IMR-90 (cell line): ENCODE measurements around the gene COL25A1. TPM values are rescaled to one million over a fixed set of nuclear protein-coding genes. Genes with fewer than 3 reads are reported as not detected.

Source experiments
- ATAC-seq: fragments of 200-7000 bp; cut with Tn5 transposase; 2 replicates; pipeline ENCODE4 v1.9.1; 2020; ENCODE audit warnings: low read depth, mild to moderate bottlenecking, moderate library complexity
- BruUV-seq: library from RNA; stranded (reverse); fragments of 400-500 nt; replicated peaks from 2 replicates; lab custom pipeline; 2021; lab: Mats Ljungman, UMichigan
- CTCF ChIA-PET: fragments of 300-600 bp; formaldehyde crosslinking; extraction: SDS; loops from one replicate; lab custom pipeline; 2021; ENCODE audit warnings: antibody characterized with exemption; lab: Yijun Ruan, JAX
- POLR2A ChIA-PET: fragments of 300-600 bp; sonication (Branson Sonifier 250); formaldehyde crosslinking; loops from one replicate; lab custom pipeline; 2022; ENCODE audit warnings: antibody characterized with exemption; ENCODE audit not compliant: unreplicated experiment; lab: Charles Lee
- DNase-seq: peaks from one replicate; pipeline ENCODE4 v3.0.0; 2013
- H2AFZ ChIP-seq: replicated peaks from 2 replicates; pipeline ENCODE3; 2013; ENCODE audit warnings: low read length, mild to moderate bottlenecking; ENCODE audit not compliant: poor library complexity
- H2AK5ac ChIP-seq: 2 replicates; pipeline ENCODE4 v1.6.1; 2013; ENCODE audit warnings: low read depth, low read length, inconsistent platforms
- H2AK9ac ChIP-seq: replicated peaks from 2 replicates; pipeline ENCODE3; 2013; ENCODE audit warnings: mild to moderate bottlenecking, low read depth, low read length, moderate library complexity; ENCODE audit not compliant: poor library complexity
- H2BK120ac ChIP-seq: 2 replicates; pipeline ENCODE4 v1.6.1; 2013; ENCODE audit warnings: low read depth, low read length, inconsistent platforms
- H2BK15ac ChIP-seq: 3 replicates; pipeline ENCODE4 v1.6.1; 2013; ENCODE audit warnings: low read depth, low read length, inconsistent platforms
- H2BK20ac ChIP-seq: 2 replicates; pipeline ENCODE4 v1.6.1; 2013; ENCODE audit warnings: low read depth, mild to moderate bottlenecking, inconsistent platforms, low read length, moderate library complexity
- H2BK5ac ChIP-seq: 2 replicates; pipeline ENCODE4 v1.6.1; 2013; ENCODE audit warnings: mild to moderate bottlenecking, low read depth, low read length, inconsistent platforms; ENCODE audit not compliant: poor library complexity, severe bottlenecking
- H3K14ac ChIP-seq: replicated peaks from 2 replicates; pipeline ENCODE4 v1.6.1; 2013; ENCODE audit warnings: low read depth, low read length, inconsistent platforms
- H3K18ac ChIP-seq: 2 replicates; pipeline ENCODE4 v1.6.1; 2013; ENCODE audit warnings: low read depth, low read length, control low read depth
- H3K23ac ChIP-seq: 2 replicates; pipeline ENCODE4 v1.6.1; 2013; ENCODE audit warnings: low read depth, low read length, inconsistent platforms
- H3K27ac ChIP-seq: 2 replicates; pipeline ENCODE4 v1.5.1; 2013; ENCODE audit warnings: mild to moderate bottlenecking, control low read depth, low read length; ENCODE audit not compliant: insufficient read depth
- H3K27me3 ChIP-seq: 2 replicates; pipeline ENCODE4 v1.6.1; 2013; ENCODE audit warnings: low read length; ENCODE audit not compliant: control insufficient read depth, insufficient read depth
- H3K36me3 ChIP-seq: 2 replicates; pipeline ENCODE4 v1.6.1; 2013; ENCODE audit warnings: low read length, mixed read lengths; ENCODE audit not compliant: control insufficient read depth, insufficient read depth
- H3K4ac ChIP-seq: 2 replicates; pipeline ENCODE4 v1.6.1; 2013; ENCODE audit warnings: low read depth, low read length, inconsistent platforms
- H3K4me1 ChIP-seq: 2 replicates; pipeline ENCODE4 v1.6.1; 2013; ENCODE audit warnings: low read length, mixed read lengths; ENCODE audit not compliant: control insufficient read depth, insufficient read depth
- H3K4me2 ChIP-seq: 2 replicates; pipeline ENCODE4 v1.6.1; 2013; ENCODE audit warnings: low read depth, mild to moderate bottlenecking, control low read depth, low read length, moderate library complexity
- H3K4me3 ChIP-seq: 2 replicates; pipeline ENCODE4 v1.5.1; 2013; ENCODE audit warnings: low read depth, mild to moderate bottlenecking, control low read depth, low read length, moderate library complexity; ENCODE audit not compliant: insufficient read depth
- H3K56ac ChIP-seq: 2 replicates; pipeline ENCODE4 v1.6.1; 2013; ENCODE audit warnings: low read length, inconsistent platforms; ENCODE audit not compliant: insufficient read depth; ENCODE audit errors: extremely low read depth
- H3K79me1 ChIP-seq, 2 experiments: 2 replicates each; pipeline ENCODE4 v1.6.1; 2013; ENCODE audit warnings: low read length in 2 of 2, inconsistent platforms in 1 of 2, low read depth in 1 of 2
- H3K9ac ChIP-seq: 2 replicates; pipeline ENCODE4 v1.6.1; 2013; ENCODE audit warnings: low read depth, low read length, control low read depth
- H3K9me1 ChIP-seq: 2 replicates; pipeline ENCODE4 v1.6.1; 2013; ENCODE audit warnings: low read length, inconsistent platforms; ENCODE audit not compliant: insufficient read depth
- H3K9me3 ChIP-seq: 2 replicates; pipeline ENCODE4 v1.6.1; 2013; ENCODE audit warnings: low read length; ENCODE audit not compliant: control insufficient read depth, insufficient read depth
- H4K20me1 ChIP-seq: 2 replicates; pipeline ENCODE4 v1.6.1; 2013; ENCODE audit warnings: low read length, inconsistent platforms; ENCODE audit not compliant: insufficient read depth
- H4K5ac ChIP-seq: 2 replicates; pipeline ENCODE4 v1.6.1; 2013; ENCODE audit warnings: mild to moderate bottlenecking, low read depth, low read length, control low read depth
- H4K8ac ChIP-seq, 2 experiments: 2 replicates each; pipeline ENCODE4 v1.6.1; 2013; ENCODE audit warnings: low read depth in 2 of 2, low read length in 2 of 2, control low read depth in 1 of 2, inconsistent platforms in 1 of 2
- H4K91ac ChIP-seq: 2 replicates; pipeline ENCODE4 v1.6.1; 2013; ENCODE audit warnings: low read depth, low read length, inconsistent platforms; ENCODE audit not compliant: insufficient read depth
- CTCF ChIP-seq: conservative IDR thresholded peaks from 2 replicates; pipeline ENCODE4 v1.5.1; 2012; ENCODE audit warnings: mild to moderate bottlenecking, low read depth, low read length, improper control_type of control experiment
- MAFK ChIP-seq: IDR thresholded peaks from 2 replicates; pipeline ENCODE4 v1.6.1; 2012; ENCODE audit warnings: low read depth, low read length, improper control_type of control experiment
- MAZ ChIP-seq: IDR thresholded peaks from 2 replicates; pipeline ENCODE4 v1.6.1; 2012; ENCODE audit warnings: low read depth, mild to moderate bottlenecking, low read length, improper control_type of control experiment, moderate library complexity, borderline replicate concordance
- MXI1 ChIP-seq: IDR thresholded peaks from 2 replicates; pipeline ENCODE4 v1.6.1; 2012; ENCODE audit warnings: low read depth, mild to moderate bottlenecking, low read length, moderate library complexity, borderline replicate concordance
- POLR2A ChIP-seq: IDR thresholded peaks from 2 replicates; pipeline ENCODE4 v1.6.1; 2012; ENCODE audit warnings: mild to moderate bottlenecking, low read depth, low read length
- WGBS, 2 experiments: methylation state at CpG; one replicate each; pipeline versions ENCODE4 v1.1.5 to v1.1.7; 2013; ENCODE audit warnings: missing lambda C conversion rate in 2 of 2; ENCODE audit not compliant: insufficient read length in 1 of 2; ENCODE audit errors: extremely low coverage in 2 of 2; 5-methylcytosine and 5-hydroxymethylcytosine counted together
- dilution Hi-C: fragments of 300-500 bp; cut with HindIII; formaldehyde crosslinking; loops from one replicate; pipeline ENCODE4 v1.14.3; 2018; ENCODE audit warnings: low sequenced_read_pairs; ENCODE audit not compliant: unreplicated experiment
- in situ Hi-C: fragments of 300-500 bp; cut with MboI; formaldehyde crosslinking; loops from 3 replicates; pipeline ENCODE4 v1.14.3; 2019; ENCODE audit warnings: low sequenced_read_pairs, inconsistent platforms, mixed read lengths
- intact Hi-C: fragments of 100-400 bp; cut with micrococcal nuclease; formaldehyde crosslinking; loops from 2 replicates; pipeline ENCODE4 v1.10.0; 2022
- polyA plus RNA-seq, 3 experiments: library from polyadenylated mRNA; depleted of rRNA; stranded (reverse); fragments of >200 nt; gene quantifications; 2 replicates each; pipeline ENCODE4 v1.2.3, GENCODE V29; 2012; ENCODE audit warnings: low replicate concordance in 1 of 3
- total RNA-seq: library from RNA; depleted of rRNA; stranded (reverse); fragments of >200 nt; gene quantifications from 2 replicates; pipeline ENCODE4 v1.2.3, GENCODE V29; 2012

The COL25A1 gene
- total and polyA plus RNA-seq, 2 of the 4 experiments (the other 2 are of a cell fraction), result under 0.01 to 0.05 TPM

- H2BK15ac ChIP-seq, result no peak overlapping the region
- H2AK9ac ChIP-seq, result no peak overlapping the region
- WGBS, 2 experiments, result no CpG with 5 or more reads among the region's 3 CpGs
- H2AFZ ChIP-seq, result no peak overlapping the region
- DNase-seq, result no peak
- H2BK120ac ChIP-seq, result no peak overlapping the region
- H3K56ac ChIP-seq, result no peak overlapping the region
- no peak overlapping the region for H3K14ac ChIP-seq
- intact Hi-C loops (loop anchor here (10.0 kb wide), 1 partner anchor 205 kb away; no protein-coding TSS in a partner anchor), dilution Hi-C loops (no loop called here), in situ Hi-C loops (no loop called here)
- ChIA-PET POLR2A (no interaction called here), CTCF (no interaction called here)
- no peak overlapping the region for H2BK5ac ChIP-seq
- no peaks in the 10 kb centered on the region for H4K20me1 ChIP-seq
- BruUV-seq, result no TSS peak
- H3K9me1 ChIP-seq, result no peaks in the 10 kb centered on the region; the same call in 1 of the 2 replicates
- H4K5ac ChIP-seq, result no peak overlapping the region
- H3K27ac ChIP-seq, result no peak overlapping the region
- H3K23ac ChIP-seq, result no peak overlapping the region
- H3K4me2 ChIP-seq, result no peak overlapping the region
- no peak overlapping the region for H3K18ac ChIP-seq
- H2AK5ac ChIP-seq, result no peak overlapping the region
- H2BK20ac ChIP-seq, result no peak overlapping the region
- no peak overlapping the region for H4K91ac ChIP-seq
- H3K79me1 ChIP-seq, result no peaks in the 10 kb centered on the region
- no peaks in the 10 kb centered on the region for H3K27me3 ChIP-seq
- no peak overlapping the region for H3K4ac ChIP-seq
- no peak overlapping the region for H3K9ac ChIP-seq
- H3K4me3 ChIP-seq, result no peak overlapping the region
- no peak overlapping the region for H4K8ac ChIP-seq
- TF ChIP-seq MXI1 (no peak), POLR2A (no peak), MAFK (no peak), CTCF (no peak), MAZ (no peak)
- no peaks in the 10 kb centered on the region for H3K9me3 ChIP-seq
- no peaks in the 10 kb centered on the region for H3K36me3 ChIP-seq
- no peak for ATAC-seq
- H3K4me1 ChIP-seq, result no peaks in the 10 kb centered on the region; the same call in 1 of the 2 replicates
Observed at GRCh38 chr4:109049926-109050325, 252.5 kb downstream of the COL25A1 start.
